ENCODE data around the gene PSMC1.

PSMC1 gene

GRCh38 chr14:90317286-90317685 lies 60.9 kb downstream of the PSMC1 start:
- TF ChIP-seq CTCF (conservative IDR thresholded peaks at IDR 0.05; ENCODE audit: control insufficient read depth, insufficient read depth, low read depth, low read length) = no peak
- DNase-seq (ENCODE audit: low read depth) = no peak
- no peak overlapping the region for H3K4me3 ChIP-seq (ENCODE audit: control insufficient read depth, low read depth, low read length)

GRCh38 chr14:90318016-90318415 lies 61.7 kb downstream of the PSMC1 start:
- DNase-seq (ENCODE audit: low read depth) = no peak
- H3K4me3 ChIP-seq (ENCODE audit: control insufficient read depth, low read depth, low read length) = no peak overlapping the region
- no peak for TF ChIP-seq CTCF (conservative IDR thresholded peaks at IDR 0.05; ENCODE audit: control insufficient read depth, insufficient read depth, low read depth, low read length)

- DNase-seq (ENCODE audit: low read depth) = peak; percentile 23
- no peak overlapping the region for H3K4me3 ChIP-seq (ENCODE audit: control insufficient read depth, low read depth, low read length)
- no peak for TF ChIP-seq CTCF (conservative IDR thresholded peaks at IDR 0.05; ENCODE audit: control insufficient read depth, insufficient read depth, low read depth, low read length)
Observed at GRCh38 chr14:90319173-90319572, 62.8 kb downstream of the PSMC1 start.

- no peak for DNase-seq (ENCODE audit: low read depth)
- TF ChIP-seq CTCF (conservative IDR thresholded peaks at IDR 0.05; ENCODE audit: control insufficient read depth, insufficient read depth, low read depth, low read length) = no peak
Observed at GRCh38 chr14:90319634-90320541, 63.5 kb downstream of the PSMC1 start.

GRCh38 chr14:90321891-90322290 lies 65.5 kb downstream of the PSMC1 start:
- DNase-seq (ENCODE audit: low read depth) = no peak
- no peak for TF ChIP-seq CTCF (conservative IDR thresholded peaks at IDR 0.05; ENCODE audit: control insufficient read depth, insufficient read depth, low read depth, low read length)
- H3K4me3 ChIP-seq (ENCODE audit: control insufficient read depth, low read depth, low read length) = no peak overlapping the region

More at GRCh38 chr14:90319634-90320541, 63.5 kb downstream of the PSMC1 start:
- no peak overlapping the region for H3K4me3 ChIP-seq (ENCODE audit: control insufficient read depth, low read depth, low read length)
